Astrocyte of the spinal cord (primary cell): ENCODE measurements around the gene MBNL2.

Source experiments
- DNase-seq: peaks from one replicate; pipeline ENCODE4 v3.0.0; 2011; ENCODE audit warnings: low read depth, low spot score
- H3K4me3 ChIP-seq: 2 replicates; pipeline ENCODE4 v1.5.1; 2011; ENCODE audit warnings: low read depth, mild to moderate bottlenecking, low read length, moderate library complexity
- CTCF ChIP-seq: IDR thresholded peaks from 2 replicates; pipeline ENCODE4 v1.5.1; 2012; ENCODE audit warnings: low read depth, mild to moderate bottlenecking, low read length, inconsistent platforms
- in situ Hi-C: cut with HindIII; loops from 2 replicates; pipeline ENCODE4 v1.10.0; 2017; ENCODE audit warnings: low sequenced_read_pairs

Gene MBNL2

DNA sequence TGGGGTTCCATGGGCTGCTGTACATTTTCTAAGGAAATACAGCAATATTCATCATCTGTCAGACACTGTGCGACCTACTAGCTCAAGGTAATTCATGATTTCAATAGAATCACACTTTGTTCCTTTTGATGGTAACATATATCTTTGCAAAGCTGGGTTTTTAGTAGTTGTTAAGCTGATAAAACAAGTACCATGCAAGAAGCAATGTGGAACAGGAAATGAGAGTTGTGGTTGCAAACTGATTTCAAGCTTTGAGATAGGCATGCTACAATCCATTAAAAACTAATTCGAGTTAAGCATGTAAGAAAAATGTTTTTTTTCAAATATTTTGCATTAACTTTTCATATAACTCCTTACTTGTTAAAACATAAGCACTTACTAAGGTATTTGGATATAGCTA, 6.8 kb upstream of the MBNL2 start:
- in situ Hi-C loops, result loop anchor here (25.0 kb wide), 1 partner anchor 103 kb away; no protein-coding TSS in a partner anchor
- TF ChIP-seq CTCF, result no peak
- H3K4me3 ChIP-seq, result no peak overlapping the region
- DNase-seq, result no peak

DNA sequence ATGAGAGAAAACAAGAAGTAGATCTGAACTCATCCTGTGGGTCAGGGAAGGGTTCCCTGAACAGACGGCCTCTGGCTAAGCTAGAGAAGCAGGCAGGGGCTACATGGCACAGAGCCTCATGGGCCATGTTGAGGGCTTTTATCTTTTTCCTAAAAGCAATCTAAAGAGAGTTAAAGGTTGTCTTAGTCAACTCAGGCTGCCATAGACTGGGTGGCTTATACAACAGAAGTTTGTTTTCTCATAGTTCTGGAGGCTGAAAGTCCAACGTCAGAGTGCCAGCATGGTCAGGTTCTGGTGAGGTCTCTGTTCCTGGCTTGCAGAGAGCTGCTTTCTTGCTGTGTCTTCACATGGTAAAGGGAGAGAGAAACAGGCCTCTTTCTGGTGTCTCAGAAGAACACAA, 2.9 kb upstream of the MBNL2 start:
- TF ChIP-seq CTCF, result no peak
- in situ Hi-C loops, result loop anchor here (25.0 kb wide), 1 partner anchor 107 kb away; no protein-coding TSS in a partner anchor
- DNase-seq, result no peak
- no peak overlapping the region for H3K4me3 ChIP-seq

DNA sequence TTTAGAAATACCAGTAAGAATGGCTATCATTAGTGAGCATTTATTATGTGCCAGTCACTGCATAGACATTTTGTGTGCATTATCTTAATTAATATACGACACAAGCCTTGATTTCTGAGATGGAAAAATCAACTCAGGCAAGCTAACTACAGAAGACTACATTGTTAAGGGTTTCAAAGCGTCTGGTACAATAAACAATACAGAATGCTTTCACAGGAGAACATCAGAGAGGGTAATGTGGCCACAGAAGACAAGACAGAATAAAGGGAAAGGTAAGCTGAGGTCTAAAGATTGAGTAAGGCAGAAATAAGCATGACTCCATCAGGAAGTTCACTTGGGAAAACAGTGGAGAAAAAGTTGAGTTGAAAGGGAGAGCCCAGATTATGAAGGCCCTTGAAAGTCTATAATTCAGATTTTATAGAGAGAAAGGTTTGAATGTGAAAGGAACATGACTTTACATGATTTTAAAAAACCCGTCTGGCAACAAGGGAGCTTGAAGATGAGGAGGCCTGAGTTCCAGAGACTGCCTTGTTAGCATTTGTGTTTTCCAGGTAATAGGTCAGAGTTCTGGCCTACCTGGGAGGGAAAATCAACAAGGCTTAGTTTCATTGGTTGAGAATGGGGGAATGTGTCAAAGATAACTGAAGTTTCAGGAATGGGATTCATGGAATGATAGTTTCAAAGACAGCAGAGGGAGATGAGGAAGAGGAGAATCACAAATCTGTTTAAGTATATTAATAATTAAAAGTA, 1.8 kb upstream of the MBNL2 start:
- in situ Hi-C loops, result loop anchor here (25.0 kb wide), 1 partner anchor 108 kb away; no protein-coding TSS in a partner anchor
- TF ChIP-seq CTCF, result no peak
- no peak overlapping the region for H3K4me3 ChIP-seq
- DNase-seq, result no peak

- no peak for DNase-seq
- in situ Hi-C loops, result loop anchor here (25.0 kb wide), 1 partner anchor 109 kb away; no protein-coding TSS in a partner anchor
- H3K4me3 ChIP-seq, result no peak overlapping the region
- no peak for TF ChIP-seq CTCF
These were observed 1.1 kb upstream of the MBNL2 start for GRCh38 chr13:97221046-97221445.

GRCh38 chr13:97221466-97221865, 667 bp upstream of the MBNL2 start:
- peak overlapping the region; percentile 58 for H3K4me3 ChIP-seq
- TF ChIP-seq CTCF, result no peak
- in situ Hi-C loops, result loop anchor here (25.0 kb wide), 1 partner anchor 109 kb away; no protein-coding TSS in a partner anchor
- no peak for DNase-seq

- in situ Hi-C loops, result loop anchor here (25.0 kb wide), 1 partner anchor 111 kb away; no protein-coding TSS in a partner anchor
- H3K4me3 ChIP-seq, result peak overlapping the region; percentile 58
- TF ChIP-seq CTCF, result no peak
- no peak for DNase-seq
These were observed 1.0 kb downstream of the MBNL2 start for GRCh38 chr13:97223037-97223710.
